Measurements from ENCODE around the gene MLN.

The MLN gene

GRCh38 chr6:33771146-33772081 lies 32.4 kb downstream of the MLN start:
- DNase-seq: peak; percentile 94

DNA sequence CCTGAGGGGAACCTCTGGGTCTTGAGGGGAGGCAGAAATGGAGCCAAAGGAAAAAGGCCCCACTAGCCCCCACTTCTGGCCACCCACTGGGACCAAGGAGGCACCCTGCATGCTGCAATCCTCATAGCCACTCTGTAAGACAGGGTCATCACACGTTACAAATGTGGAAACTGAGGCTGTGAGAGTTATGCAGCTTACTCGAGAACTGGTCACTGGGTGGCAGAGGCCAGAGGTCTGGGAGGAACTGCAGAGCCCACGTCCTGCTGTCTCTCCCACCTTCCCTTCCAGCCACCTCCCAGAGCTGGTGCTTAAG lies 33.0 kb downstream of the MLN start:
- DNase-seq: no peak

- DNase-seq: no peak
Observed at GRCh38 chr6:33770124-33770832, 33.5 kb downstream of the MLN start.

DNA sequence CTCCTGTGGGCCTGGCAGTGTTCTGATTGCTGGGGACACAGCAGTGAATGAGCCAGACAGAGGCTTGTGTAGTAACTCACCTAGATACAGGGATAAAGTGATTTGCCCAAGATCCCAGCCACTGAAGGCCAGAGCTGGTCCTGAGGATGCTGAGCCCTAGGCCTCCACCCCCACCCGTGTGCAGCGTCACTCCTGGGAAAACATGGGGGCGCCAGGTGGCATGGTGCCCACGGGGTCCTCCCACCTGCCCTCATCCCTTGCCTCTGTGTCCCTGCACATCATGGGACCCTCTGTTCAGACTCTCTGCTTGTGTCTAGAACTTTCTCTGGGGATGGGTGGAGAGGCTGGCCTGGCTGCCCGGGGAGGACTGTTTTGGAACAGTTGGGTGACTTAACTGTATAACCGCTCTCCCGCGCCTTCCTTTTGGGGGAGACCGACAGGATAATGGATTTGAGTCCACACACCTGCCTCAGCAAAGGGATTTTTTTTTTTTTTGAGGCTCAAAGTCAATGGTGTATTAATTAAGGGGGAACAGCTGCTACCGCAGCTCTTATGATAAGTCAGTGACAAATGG lies 34.5 kb downstream of the MLN start:
- DNase-seq: peak; percentile 86

DNA sequence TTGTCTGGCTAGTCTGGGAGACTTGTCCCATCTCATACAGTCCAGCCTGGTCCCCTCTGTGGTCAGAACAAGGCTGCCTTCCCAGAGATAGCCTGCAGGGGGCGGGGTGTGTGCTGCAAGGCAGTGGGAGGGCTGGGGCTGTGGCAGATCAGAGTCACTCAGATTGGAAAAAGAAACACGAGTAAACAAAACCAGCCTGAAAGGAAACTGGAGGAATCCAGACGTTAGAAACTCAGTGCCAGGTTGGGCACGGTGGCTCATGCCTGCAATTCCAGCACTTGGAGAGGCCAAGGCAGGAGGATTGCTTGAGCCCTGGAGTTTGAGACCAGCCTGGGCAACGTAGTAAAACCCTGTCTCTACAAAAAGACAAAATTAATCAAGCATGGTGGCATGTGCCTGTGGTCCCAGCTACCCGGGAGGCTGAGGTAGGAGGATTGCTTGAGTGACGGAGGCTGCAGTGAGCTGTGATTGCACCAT lies 35.1 kb downstream of the MLN start:
- DNase-seq: peak; percentile 89

- no peak for DNase-seq
Observed at GRCh38 chr6:33766921-33767907, 36.6 kb downstream of the MLN start.

DNA sequence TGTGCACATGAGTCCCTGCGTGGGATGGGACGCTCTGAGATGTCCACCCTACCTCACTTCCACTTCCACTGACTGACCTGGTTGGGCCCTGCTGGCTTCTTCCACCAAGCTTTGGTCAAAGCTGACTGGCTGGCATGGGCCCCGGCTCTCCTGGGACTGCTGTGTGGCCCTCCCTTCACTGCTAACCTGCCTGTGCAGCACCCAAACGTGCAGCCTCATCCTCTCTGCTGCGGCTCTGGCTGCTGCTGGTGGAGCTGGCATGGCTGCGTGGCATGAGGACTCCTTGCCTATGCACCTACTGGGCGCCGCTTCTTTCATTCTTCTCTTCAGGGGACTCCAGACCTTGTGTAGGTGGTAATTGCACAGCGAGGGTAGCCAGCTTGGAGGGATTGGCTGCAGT lies 38.4 kb downstream of the MLN start:
- no peak for DNase-seq

- no peak for DNase-seq
Observed at GRCh38 chr6:33764036-33764435, 39.8 kb downstream of the MLN start.

- DNase-seq: no peak
Observed at GRCh38 chr6:33763483-33763882, 40.3 kb downstream of the MLN start.

DNA sequence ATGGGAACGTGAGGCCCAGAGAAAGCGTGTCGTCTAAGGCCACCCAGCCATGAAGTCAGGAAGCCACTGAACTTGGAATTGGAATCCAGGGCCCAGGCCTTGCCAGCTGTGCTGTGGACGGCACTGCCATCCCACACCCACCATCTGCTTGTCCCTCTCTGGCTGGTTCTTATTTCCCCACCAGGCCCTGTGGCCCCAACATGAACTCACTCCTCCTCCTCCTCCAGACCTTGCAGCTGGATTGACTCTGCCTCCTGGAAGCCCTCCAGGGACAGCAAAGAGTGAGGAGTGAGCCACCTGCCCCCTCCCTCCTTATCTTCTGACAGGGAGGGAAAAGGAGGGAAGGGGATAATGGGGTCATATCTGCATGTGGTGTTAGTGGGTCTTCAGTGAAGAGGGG lies 41.1 kb downstream of the MLN start:
- DNase-seq: no peak

DNA sequence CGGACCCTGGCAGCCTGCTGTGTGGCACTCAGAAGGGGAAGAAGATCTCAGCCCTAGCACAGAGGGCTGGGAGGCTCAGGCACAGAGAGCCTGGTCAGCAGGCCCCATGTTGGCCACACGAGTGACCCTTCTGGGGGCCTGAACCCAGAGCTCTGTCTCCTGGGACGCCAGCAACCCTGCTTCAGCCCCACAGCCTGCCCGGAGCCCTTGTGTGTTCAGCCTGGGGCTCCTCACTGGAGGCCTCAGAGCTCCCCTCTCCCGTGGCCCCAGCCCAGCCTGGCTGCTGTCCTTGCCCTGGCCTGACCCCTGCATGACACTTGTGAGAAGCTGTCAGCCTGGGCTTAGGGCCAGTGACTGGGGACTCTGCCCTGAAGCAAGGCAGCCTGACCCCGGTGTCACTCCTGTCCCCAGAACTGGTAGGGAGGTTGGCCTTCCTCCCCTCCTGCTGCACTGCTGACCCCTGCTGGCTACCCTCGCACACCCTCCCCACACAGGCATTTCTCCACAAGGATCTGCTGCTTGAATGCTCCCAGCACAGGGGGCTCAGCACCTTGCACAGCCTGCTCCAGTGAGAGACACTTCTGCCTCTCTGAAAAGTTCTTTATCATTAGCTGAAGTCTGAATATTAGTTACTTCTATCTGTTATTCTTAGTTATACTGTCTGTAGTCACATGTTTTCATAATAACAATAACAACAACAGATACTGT lies 41.7 kb downstream of the MLN start:
- DNase-seq: peak; percentile 85

DNA sequence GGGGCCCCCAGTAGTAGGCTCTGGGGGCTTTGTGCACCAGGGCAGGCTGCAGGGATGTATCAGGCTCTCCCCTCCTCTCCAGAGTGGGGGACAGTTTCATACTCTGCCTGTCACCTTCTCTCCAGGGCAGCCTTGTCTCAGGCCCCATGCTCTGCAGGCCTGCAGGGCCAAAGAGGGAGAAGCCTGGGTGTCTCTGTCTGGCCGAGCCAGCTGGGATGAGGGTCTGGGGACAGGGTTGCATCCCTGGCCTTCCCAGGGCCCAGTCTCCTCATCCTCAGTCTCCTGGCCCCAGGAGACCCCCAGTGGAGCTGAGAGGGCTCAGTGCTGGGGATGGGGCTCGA lies 42.3 kb downstream of the MLN start:
- no peak for DNase-seq

DNA sequence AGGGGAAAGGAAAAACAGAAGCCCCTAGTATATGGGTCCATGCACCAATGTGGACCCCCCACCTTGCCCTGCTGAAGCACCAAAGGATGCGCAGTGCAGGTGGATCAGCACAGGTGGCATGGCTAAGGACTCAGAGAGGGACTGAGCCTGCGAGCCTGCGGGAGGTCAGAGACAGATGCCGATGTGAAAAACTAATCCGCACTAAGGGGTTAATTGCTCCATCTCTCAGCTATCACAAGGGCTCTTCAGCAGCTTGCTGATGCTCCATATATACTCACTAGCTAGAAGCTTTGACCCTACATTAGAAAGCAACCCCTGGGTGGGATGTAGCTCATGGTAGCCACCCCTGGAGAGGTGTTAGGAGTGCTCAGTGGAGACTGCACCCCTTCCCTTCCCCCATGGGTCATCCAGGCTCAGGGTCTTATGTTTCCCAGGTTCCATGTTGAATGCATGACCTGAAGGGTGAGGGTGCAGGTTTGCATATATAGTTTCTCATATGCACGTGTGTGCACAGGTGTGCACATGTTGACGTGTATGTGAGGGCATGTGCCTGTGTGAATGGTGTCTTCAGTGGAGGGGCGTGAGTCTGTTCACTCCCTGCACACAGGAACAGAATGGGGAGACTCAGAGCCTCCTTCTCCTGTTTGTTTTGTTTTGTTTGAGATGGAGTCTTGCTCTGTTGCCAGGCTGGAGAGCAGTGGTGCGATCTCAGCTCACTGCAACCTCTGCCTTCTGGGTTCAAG lies 43.7 kb downstream of the MLN start:
- peak; percentile 78 for DNase-seq

DNA sequence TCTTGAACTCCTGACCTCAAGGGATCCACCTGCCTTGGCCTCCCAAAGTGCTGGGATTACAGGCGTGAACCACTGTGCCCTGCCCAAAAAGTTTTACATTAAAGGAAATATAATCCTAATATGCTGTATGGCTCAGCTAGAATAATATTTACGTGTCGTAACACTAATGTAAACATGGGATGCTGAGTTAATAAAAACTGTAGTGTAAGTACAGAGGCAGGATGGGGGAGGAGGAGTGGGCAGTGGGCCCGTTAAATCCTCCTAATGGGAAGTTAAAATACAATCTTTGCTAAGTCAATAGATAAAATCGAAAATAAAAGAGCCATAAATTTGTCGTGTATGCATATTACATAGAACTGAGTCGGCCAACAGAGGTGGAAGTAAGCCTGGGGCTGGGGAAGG lies 45.0 kb downstream of the MLN start:
- DNase-seq: no peak

DNA sequence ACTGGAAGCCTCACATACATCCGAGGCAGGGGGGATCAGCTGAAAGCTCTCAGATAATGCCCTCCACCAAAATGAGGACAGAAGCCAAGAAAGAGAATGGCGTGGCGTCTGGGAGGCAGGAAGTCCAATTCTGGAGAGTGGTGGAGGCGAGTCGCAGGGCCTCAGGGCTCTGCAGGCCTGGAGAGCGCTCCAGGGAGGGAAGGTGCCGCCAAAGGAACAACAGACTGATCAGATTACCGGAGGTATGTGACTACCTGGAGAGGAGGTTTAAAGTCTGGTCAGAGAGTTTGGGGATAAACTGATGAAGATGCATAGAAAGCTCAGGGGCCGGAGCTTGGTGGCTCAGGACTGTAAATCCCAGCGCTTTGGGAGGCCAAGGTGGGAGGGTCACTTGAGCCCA lies 45.9 kb downstream of the MLN start:
- DNase-seq: no peak

- DNase-seq: no peak
Observed at GRCh38 chr6:33757113-33757512, 46.7 kb downstream of the MLN start.

GRCh38 chr6:33756211-33756954 lies 47.4 kb downstream of the MLN start:
- DNase-seq: no peak

GRCh38 chr6:33755070-33755869 lies 48.5 kb downstream of the MLN start:
- peak; percentile 29 for DNase-seq

GRCh38 chr6:33754222-33754621 lies 49.6 kb downstream of the MLN start:
- DNase-seq: no peak

- no peak for DNase-seq
Observed at GRCh38 chr6:33752646-33753015, 51.2 kb downstream of the MLN start.

All from NCI-H82 (cell line).